ENCODE results near the gene CSTF1. TPM values are rescaled to one million over a fixed set of nuclear protein-coding genes. Genes with fewer than 3 reads are reported as not detected.

The CSTF1 gene
- total RNA-seq, 1 donor from 2014 or later = 20.9 TPM

Other genes starting within 250 kb of the CSTF1 start
- not detected for gene MC3R, start 143.9 kb upstream of the CSTF1 start, total RNA-seq
- 31.8 TPM for gene FAM210B, start 33.7 kb upstream of the CSTF1 start, total RNA-seq
- gene AURKA, start 430 bp upstream of the CSTF1 start, total RNA-seq = 9.4 TPM
- gene CASS4, start 19.6 kb downstream of the CSTF1 start, total RNA-seq = 3.7 TPM
- gene RTF2, start 76.0 kb downstream of the CSTF1 start, total RNA-seq = 68.4 TPM
- gene FAM209A, start 132.1 kb downstream of the CSTF1 start, total RNA-seq = not detected
- not detected for gene FAM209B, start 140.6 kb downstream of the CSTF1 start, total RNA-seq
- not detected for gene TFAP2C, start 236.7 kb downstream of the CSTF1 start, total RNA-seq